Karpas-422 (cell line): ENCODE measurements around the gene MYCBP2. TPM values are rescaled to one million over a fixed set of nuclear protein-coding genes. Genes with fewer than 3 reads are reported as not detected.
"Not testable (repeated sequence)": the region's sequence is repeated elsewhere in the genome, so short reads cannot be mapped to it uniquely, and the experiment has no call there.

Source experiments
- DNase-seq: peaks from one replicate; pipeline ENCODE4 v3.0.0-alpha.2; 2015
- H2AFZ ChIP-seq: fragments of 200-600 bp; sonication (generic); 2 replicates; pipeline ENCODE4 v1.6.1; 2014; ENCODE audit warnings: antibody characterized with exemption, low read length, mixed read lengths
- H3K27ac ChIP-seq: fragments of 200-600 bp; sonication (generic); 2 replicates; pipeline ENCODE4 v1.5.1; 2014; ENCODE audit warnings: mild to moderate bottlenecking, low read length, moderate library complexity
- H3K27me3 ChIP-seq: fragments of 200-600 bp; sonication (generic); 2 replicates; pipeline ENCODE4 v1.6.1; 2014; ENCODE audit warnings: low read length, mixed read lengths
- H3K36me3 ChIP-seq: fragments of 200-600 bp; sonication (generic); 2 replicates; pipeline ENCODE4 v1.6.1; 2014; ENCODE audit warnings: low read length, mixed read lengths; ENCODE audit not compliant: insufficient read depth
- H3K4me1 ChIP-seq: fragments of 200-600 bp; sonication (generic); 2 replicates; pipeline ENCODE4 v1.6.1; 2014; ENCODE audit warnings: mild to moderate bottlenecking, low read length, mixed read lengths
- H3K4me2 ChIP-seq: fragments of 200-600 bp; sonication (generic); 2 replicates; pipeline ENCODE4 v1.6.1; 2014; ENCODE audit warnings: low read length, low read depth, mild to moderate bottlenecking; ENCODE audit not compliant: poor library complexity, severe bottlenecking
- H3K4me3 ChIP-seq: fragments of 200-600 bp; sonication (generic); 2 replicates; pipeline ENCODE4 v1.5.1; 2014; ENCODE audit warnings: mild to moderate bottlenecking, antibody characterized with exemption, low read length, mixed read lengths
- H3K79me2 ChIP-seq: fragments of 200-600 bp; sonication (generic); 2 replicates; pipeline ENCODE4 v1.6.1; 2014; ENCODE audit warnings: mild to moderate bottlenecking, low read length, mixed read lengths
- H3K9ac ChIP-seq: fragments of 200-600 bp; sonication (generic); 2 replicates; pipeline ENCODE4 v1.6.0; 2014; ENCODE audit warnings: low read length
- H3K9me2 ChIP-seq: fragments of 200-600 bp; sonication (generic), shearing (Covaris generic); replicated peaks from 2 replicates; pipeline ENCODE4 v1.6.0; 2014; ENCODE audit warnings: mild to moderate bottlenecking, low read length, moderate library complexity; ENCODE audit not compliant: insufficient read depth
- H3K9me3 ChIP-seq: fragments of 300-700, 200-600 bp; sonication (generic); 2 replicates; pipeline ENCODE4 v1.6.1; 2014; ENCODE audit warnings: low read length, mixed read lengths
- H4K20me1 ChIP-seq: fragments of 200-600 bp; sonication (generic); 2 replicates; pipeline ENCODE4 v1.6.1; 2014; ENCODE audit warnings: mild to moderate bottlenecking, antibody characterized with exemption, low read length, low read depth; ENCODE audit not compliant: insufficient read depth
- total RNA-seq: library from RNA; depleted of rRNA; stranded (reverse); fragments of >200 nt; shearing (Covaris generic); gene quantifications from 2 replicates; pipeline ENCODE4 v1.2.3, GENCODE V29; 2014; ENCODE audit warnings: low replicate concordance

The MYCBP2 gene
- total RNA-seq, 1 experiment from 2014 or later: 188 TPM

- H3K9me3 ChIP-seq, H4K20me1 ChIP-seq, H3K4me2 ChIP-seq, DNase-seq, H3K27me3 ChIP-seq, H3K9me2 ChIP-seq, H3K4me1 ChIP-seq, H3K4me3 ChIP-seq, H3K27ac ChIP-seq, H3K9ac ChIP-seq, H2AFZ ChIP-seq: not testable (repeated sequence)
- Histone ChIP-seq H3K36me3 (peaks cover 49% of the 10 kb centered on the region), H3K79me2 (peaks cover 63% of the 10 kb centered on the region)
These were observed 81.7 kb downstream of the MYCBP2 start for GRCh38 chr13:77245224-77245623.

DNA sequence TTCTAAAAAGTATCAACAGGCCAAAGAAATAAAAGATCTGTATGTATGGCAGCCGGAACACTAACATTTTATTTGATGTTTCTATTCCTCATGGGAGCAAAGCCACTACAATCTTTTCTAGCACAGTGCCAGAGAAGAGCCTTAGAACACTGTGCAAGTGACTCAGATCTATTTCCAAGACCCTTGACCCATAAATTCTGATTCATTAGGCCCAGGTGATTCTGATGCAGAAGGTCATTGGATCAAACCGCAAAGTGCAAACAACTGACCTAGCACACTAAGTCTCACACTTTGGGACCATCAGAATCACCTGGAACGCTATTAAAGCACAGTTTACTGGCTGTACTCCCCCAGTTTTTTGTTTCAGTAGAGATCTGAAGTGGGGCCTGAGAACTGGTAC lies 87.6 kb downstream of the MYCBP2 start:
- H3K27me3 ChIP-seq: no peaks in the 10 kb centered on the region

DNA sequence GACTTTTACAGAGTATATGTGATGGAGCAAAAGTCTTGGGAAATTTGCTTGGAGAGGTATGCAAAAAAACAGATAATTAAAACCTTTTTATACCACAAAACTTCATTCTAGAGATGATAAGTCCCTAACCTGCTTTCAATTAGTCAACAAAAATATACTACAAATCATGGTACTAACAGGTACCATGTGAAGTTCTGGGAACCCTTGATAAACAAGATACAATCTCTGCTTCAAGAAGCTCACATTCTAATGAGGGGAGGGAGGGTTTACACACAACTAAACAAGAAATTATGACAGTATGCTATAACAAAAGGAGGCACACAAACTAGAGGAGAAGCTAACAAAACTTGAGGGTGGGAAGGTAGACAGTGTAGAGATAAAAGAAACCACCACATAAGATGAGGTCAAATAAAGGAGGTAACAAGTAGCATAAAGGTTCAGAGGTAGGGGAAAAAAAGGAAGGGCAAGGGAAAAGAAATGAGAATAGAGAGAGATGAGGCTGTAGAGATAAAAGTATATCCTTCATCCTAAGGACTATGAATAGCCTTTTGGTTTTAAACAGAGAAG lies 91.4 kb downstream of the MYCBP2 start:
- Histone ChIP-seq H3K36me3 (peaks cover 21% of the 10 kb centered on the region; the same call in 1 of the 2 replicates), H3K9ac (no peak overlapping the region), H3K79me2 (peaks cover 19% of the 10 kb centered on the region; the same call in 1 of the 2 replicates), H3K27ac (no peak overlapping the region), H3K4me2 (no peak overlapping the region), H3K4me3 (no peak overlapping the region), H3K9me3 (no peaks in the 10 kb centered on the region), H4K20me1 (no peaks in the 10 kb centered on the region), H3K4me1 (no peaks in the 10 kb centered on the region), H3K27me3 (no peaks in the 10 kb centered on the region), H3K9me2 (no peaks in the 10 kb centered on the region), H2AFZ (no peak overlapping the region)
- DNase-seq: no peak

More for the DNA sequence above, 87.6 kb downstream of the MYCBP2 start:
- no peak for DNase-seq
- Histone ChIP-seq H3K27ac (no peak overlapping the region), H3K4me3 (no peak overlapping the region), H3K4me2 (no peak overlapping the region), H4K20me1 (no peaks in the 10 kb centered on the region), H3K9me2 (no peaks in the 10 kb centered on the region), H3K9ac (no peak overlapping the region), H2AFZ (no peak overlapping the region), H3K36me3 (peaks cover 39% of the 10 kb centered on the region; the same call in 1 of the 2 replicates), H3K79me2 (peaks cover 29% of the 10 kb centered on the region), H3K4me1 (no peaks in the 10 kb centered on the region), H3K9me3 (no peaks in the 10 kb centered on the region)

DNA sequence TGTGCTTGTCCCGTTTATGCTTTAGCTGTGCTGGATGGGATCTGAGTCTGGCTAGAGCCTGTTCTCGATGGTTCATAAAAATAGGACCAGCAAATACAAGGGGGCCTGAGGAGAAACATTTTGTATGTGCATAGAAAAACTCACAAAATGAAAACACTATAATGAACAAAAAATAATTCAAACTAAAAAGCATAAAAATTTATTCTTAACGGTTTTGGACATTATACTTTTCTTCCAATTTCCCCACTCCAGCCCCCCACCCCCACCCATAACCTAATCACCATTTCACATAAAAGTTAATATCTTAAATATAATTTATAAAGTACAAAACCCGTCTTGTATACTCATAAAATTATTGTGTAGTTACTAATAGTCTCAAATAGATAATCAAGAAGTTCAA lies 93.7 kb downstream of the MYCBP2 start:
- H3K9me3 ChIP-seq: no peaks in the 10 kb centered on the region

DNA sequence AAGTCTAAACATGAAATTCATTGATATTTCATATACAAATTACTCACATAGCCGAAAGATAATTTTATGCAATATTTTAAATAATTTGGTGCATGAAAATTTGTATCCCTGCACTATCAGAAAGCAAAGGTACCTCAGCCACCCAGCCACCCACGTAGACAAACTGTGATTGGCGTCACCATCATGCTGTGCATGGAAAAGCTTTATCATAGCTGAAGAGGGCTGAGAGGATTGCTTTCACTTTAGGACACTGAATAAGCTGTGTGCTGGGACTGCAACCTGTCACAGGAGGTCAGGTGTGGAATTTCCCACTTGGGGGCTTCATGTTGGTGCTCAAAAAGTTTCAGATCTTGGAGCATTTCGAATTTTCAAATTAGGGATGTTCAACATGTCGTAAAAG lies 96.3 kb downstream of the MYCBP2 start:
- no peaks in the 10 kb centered on the region for H3K4me1 ChIP-seq
- no peaks in the 10 kb centered on the region for H4K20me1 ChIP-seq
- no peak overlapping the region for H3K27ac ChIP-seq
- H3K4me3 ChIP-seq: no peak overlapping the region
- no peaks in the 10 kb centered on the region for H3K9me2 ChIP-seq
- H3K9ac ChIP-seq: no peak overlapping the region
- H2AFZ ChIP-seq: no peak overlapping the region
- peaks cover 19% of the 10 kb centered on the region for H3K79me2 ChIP-seq
- no peaks in the 10 kb centered on the region for H3K27me3 ChIP-seq
- DNase-seq: no peak
- peaks cover 11% of the 10 kb centered on the region; the same call in 1 of the 2 replicates for H3K36me3 ChIP-seq
- H3K4me2 ChIP-seq: no peak overlapping the region
- no peaks in the 10 kb centered on the region for H3K9me3 ChIP-seq

More for the DNA sequence above, 93.7 kb downstream of the MYCBP2 start:
- Histone ChIP-seq H3K27me3 (no peaks in the 10 kb centered on the region), H3K36me3 (peaks cover 22% of the 10 kb centered on the region; the same call in 1 of the 2 replicates), H3K4me2 (no peak overlapping the region), H3K27ac (no peak overlapping the region), H3K79me2 (peaks cover 21% of the 10 kb centered on the region; the same call in 1 of the 2 replicates), H3K9me2 (no peaks in the 10 kb centered on the region), H3K4me1 (no peaks in the 10 kb centered on the region), H2AFZ (no peak overlapping the region), H4K20me1 (no peaks in the 10 kb centered on the region), H3K4me3 (no peak overlapping the region), H3K9ac (no peak overlapping the region)
- no peak for DNase-seq

DNA sequence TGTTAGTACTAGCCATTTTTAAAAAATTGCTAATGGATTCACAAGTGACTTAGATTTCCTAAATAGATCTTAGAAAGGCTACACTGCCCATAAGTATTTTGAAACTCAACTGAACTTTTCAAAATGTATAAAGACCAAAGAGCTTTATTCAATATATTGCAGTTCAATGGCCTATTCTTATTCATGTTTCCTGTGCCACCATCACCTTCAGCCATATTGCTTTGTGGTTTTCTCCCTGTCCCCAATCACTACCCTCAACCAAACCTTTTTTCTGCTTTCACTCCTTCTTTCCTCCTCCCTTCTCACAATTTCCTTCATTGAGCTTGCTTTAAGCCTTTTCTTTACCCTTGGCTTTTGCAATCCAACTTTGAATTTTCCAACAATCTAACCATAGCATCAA lies 100.9 kb downstream of the MYCBP2 start:
- no peak overlapping the region for H2AFZ ChIP-seq
- H3K36me3 ChIP-seq: peaks cover 14% of the 10 kb centered on the region; the same call in 1 of the 2 replicates

GRCh38 chr13:77222909-77223308 lies 104.0 kb downstream of the MYCBP2 start:
- H3K27me3 ChIP-seq: no peaks in the 10 kb centered on the region
- no peaks in the 10 kb centered on the region for H3K4me1 ChIP-seq
- peaks cover 19% of the 10 kb centered on the region; the same call in 1 of the 2 replicates for H3K79me2 ChIP-seq
- no peaks in the 10 kb centered on the region for H3K9me3 ChIP-seq
- no peak overlapping the region for H3K27ac ChIP-seq
- H3K4me3 ChIP-seq: no peak overlapping the region
- no peak overlapping the region for H2AFZ ChIP-seq
- no peak overlapping the region for H3K9ac ChIP-seq
- H3K36me3 ChIP-seq: peaks cover 11% of the 10 kb centered on the region; the same call in 1 of the 2 replicates
- H3K4me2 ChIP-seq: no peak overlapping the region
- no peaks in the 10 kb centered on the region for H4K20me1 ChIP-seq
- no peaks in the 10 kb centered on the region for H3K9me2 ChIP-seq
- no peak for DNase-seq

More for the DNA sequence above, 100.9 kb downstream of the MYCBP2 start:
- Histone ChIP-seq H3K9me2 (no peaks in the 10 kb centered on the region), H3K27me3 (no peaks in the 10 kb centered on the region), H3K4me1 (no peaks in the 10 kb centered on the region), H3K9me3 (no peaks in the 10 kb centered on the region), H3K79me2 (peaks cover 22% of the 10 kb centered on the region; the same call in 1 of the 2 replicates), H3K4me3 (no peak overlapping the region), H3K9ac (no peak overlapping the region), H3K27ac (no peak overlapping the region), H4K20me1 (no peaks in the 10 kb centered on the region), H3K4me2 (no peak overlapping the region)
- no peak for DNase-seq

DNA sequence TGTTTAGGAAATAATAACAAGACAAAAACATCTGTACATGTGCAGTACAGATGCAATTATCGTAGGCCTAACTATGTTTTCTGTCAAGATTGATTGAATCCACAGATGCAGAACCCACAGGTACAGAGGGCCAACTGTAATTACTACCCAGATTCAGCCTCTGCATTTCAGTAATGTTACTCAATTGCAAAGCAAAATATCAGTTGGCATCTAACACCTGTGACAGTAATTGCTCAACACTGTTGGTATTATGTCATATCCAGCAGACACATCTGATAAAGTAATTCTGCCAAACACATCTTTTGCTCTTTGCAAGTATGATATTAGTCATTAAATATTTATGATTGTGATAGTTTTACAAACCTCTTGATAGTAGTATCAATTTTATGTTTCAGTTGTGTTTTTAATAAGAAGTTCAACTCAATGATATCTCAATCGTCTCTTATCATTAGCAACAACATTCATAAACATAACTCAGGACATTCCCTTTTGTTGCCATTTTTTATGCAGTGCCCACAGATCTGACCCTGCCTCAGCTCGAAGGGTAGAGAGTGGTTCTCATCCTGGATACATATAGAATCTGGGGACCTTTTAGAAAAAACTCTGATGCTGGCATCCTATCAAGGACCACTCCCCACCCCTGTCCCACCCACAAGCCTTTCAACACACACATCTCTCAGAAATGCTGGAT lies 104.7 kb downstream of the MYCBP2 start:
- peaks cover 18% of the 10 kb centered on the region; the same call in 1 of the 2 replicates for H3K79me2 ChIP-seq
- H2AFZ ChIP-seq: no peak overlapping the region
- H3K36me3 ChIP-seq: peaks cover 17% of the 10 kb centered on the region; the same call in 1 of the 2 replicates
- no peaks in the 10 kb centered on the region for H3K9me2 ChIP-seq
- H3K4me3 ChIP-seq: no peak overlapping the region
- no peak overlapping the region for H3K4me2 ChIP-seq
- no peaks in the 10 kb centered on the region for H3K4me1 ChIP-seq
- H3K9me3 ChIP-seq: no peaks in the 10 kb centered on the region
- DNase-seq: no peak
- H3K27ac ChIP-seq: no peak overlapping the region
- no peak overlapping the region for H3K9ac ChIP-seq
- no peaks in the 10 kb centered on the region for H4K20me1 ChIP-seq
- no peaks in the 10 kb centered on the region for H3K27me3 ChIP-seq
